Central memory CD8-positive, alpha-beta T cell (primary cell): ENCODE measurements around the gene ARHGAP12.

Source experiments
- ATAC-seq: fragments of 150-1000 bp; cut with Tn5 transposase; replicated peaks from 2 replicates; pipeline ENCODE4 v1.10.0; 2022; ENCODE audit warnings: mild to moderate bottlenecking, moderate FRiP score, moderate number of reproducible peaks; ENCODE audit not compliant: poor library complexity, severe bottlenecking; ENCODE audit errors: extremely low read depth
- DNase-seq, 2 donors: peaks; one replicate each; pipeline ENCODE4 v3.0.0; 2021; ENCODE audit warnings: low spot score in 2 of 2
- H3K27ac Mint-ChIP-seq: one replicate; pipeline ENCODE4 v1.8.0; 2022; ENCODE audit warnings: low read depth, mild to moderate bottlenecking, moderate library complexity, mixed read lengths
- H3K27me3 Mint-ChIP-seq: one replicate; pipeline ENCODE4 v1.8.0; 2022; ENCODE audit warnings: mixed read lengths
- H3K36me3 Mint-ChIP-seq: one replicate; pipeline ENCODE4 v1.8.0; 2022; ENCODE audit warnings: mild to moderate bottlenecking, moderate library complexity, mixed read lengths; ENCODE audit not compliant: insufficient read depth
- H3K4me1 Mint-ChIP-seq: one replicate; pipeline ENCODE4 v1.8.0; 2022; ENCODE audit warnings: mixed read lengths
- H3K4me3 Mint-ChIP-seq: one replicate; pipeline ENCODE4 v1.8.0; 2022; ENCODE audit warnings: mild to moderate bottlenecking, moderate library complexity, mixed read lengths
- H3K9me3 Mint-ChIP-seq: one replicate; pipeline ENCODE4 v1.8.0; 2022; ENCODE audit warnings: mixed read lengths

Gene ARHGAP12

GRCh38 chr10:31958856-31959255 is 30.2 kb upstream of the ARHGAP12 start:
- Mint-ChIP-seq H3K4me3 (no peak overlapping the region), H3K27ac (no peak overlapping the region), H3K4me1 (no peaks in the 10 kb centered on the region), H3K9me3 (peaks cover 10% of the 10 kb centered on the region), H3K36me3 (peaks cover 2% of the 10 kb centered on the region), H3K27me3 (no peaks in the 10 kb centered on the region)
- ATAC-seq (no peak), DNase-seq (no peak)

GRCh38 chr10:31956200-31956946 is 27.7 kb upstream of the ARHGAP12 start:
- Mint-ChIP-seq H3K36me3 (peaks cover 3% of the 10 kb centered on the region), H3K27me3 (no peaks in the 10 kb centered on the region), H3K4me3 (no peak overlapping the region), H3K9me3 (peaks cover 10% of the 10 kb centered on the region), H3K4me1 (peaks cover 6% of the 10 kb centered on the region), H3K27ac (no peak overlapping the region)
- no peak for DNase-seq
- ATAC-seq = no peak

GRCh38 chr10:31954410-31955191 is 26.0 kb upstream of the ARHGAP12 start:
- H3K9me3 Mint-ChIP-seq = peaks cover 10% of the 10 kb centered on the region
- no peak for ATAC-seq

GRCh38 chr10:31953480-31953879 is 24.8 kb upstream of the ARHGAP12 start:
- H3K36me3 Mint-ChIP-seq = peaks cover 1% of the 10 kb centered on the region
- H3K27ac Mint-ChIP-seq = no peak overlapping the region
- no peak for DNase-seq
- no peaks in the 10 kb centered on the region for H3K27me3 Mint-ChIP-seq
- peaks cover 6% of the 10 kb centered on the region for H3K4me1 Mint-ChIP-seq
- no peak overlapping the region for H3K4me3 Mint-ChIP-seq
- no peak for ATAC-seq
- peaks cover 10% of the 10 kb centered on the region for H3K9me3 Mint-ChIP-seq

More at GRCh38 chr10:31954410-31955191, 26.0 kb upstream of the ARHGAP12 start:
- Mint-ChIP-seq H3K4me1 (peaks cover 6% of the 10 kb centered on the region), H3K36me3 (peaks cover 3% of the 10 kb centered on the region), H3K27me3 (no peaks in the 10 kb centered on the region), H3K4me3 (no peak overlapping the region), H3K27ac (no peak overlapping the region)
- DNase-seq = no peak

- no peak overlapping the region for H3K27ac Mint-ChIP-seq
- H3K9me3 Mint-ChIP-seq = peaks cover 10% of the 10 kb centered on the region
- peaks cover 1% of the 10 kb centered on the region for H3K36me3 Mint-ChIP-seq
- DNase-seq (no peak), ATAC-seq (no peak)
- H3K4me3 Mint-ChIP-seq = no peak overlapping the region
- peaks cover 6% of the 10 kb centered on the region for H3K4me1 Mint-ChIP-seq
- H3K27me3 Mint-ChIP-seq = no peaks in the 10 kb centered on the region
Measured at GRCh38 chr10:31953080-31953479, 24.4 kb upstream of the ARHGAP12 start.

- Mint-ChIP-seq H3K27me3 (no peaks in the 10 kb centered on the region), H3K9me3 (peaks cover 10% of the 10 kb centered on the region), H3K4me3 (no peak overlapping the region), H3K27ac (no peak overlapping the region), H3K4me1 (peaks cover 6% of the 10 kb centered on the region), H3K36me3 (peaks cover 1% of the 10 kb centered on the region)
- ATAC-seq (no peak), DNase-seq (no peak)
Measured at GRCh38 chr10:31952066-31952465, 23.4 kb upstream of the ARHGAP12 start.

- ATAC-seq = no peak
- H3K9me3 Mint-ChIP-seq = peaks cover 4% of the 10 kb centered on the region
- no peak overlapping the region for H3K27ac Mint-ChIP-seq
- H3K4me3 Mint-ChIP-seq = no peak overlapping the region
- H3K27me3 Mint-ChIP-seq = no peaks in the 10 kb centered on the region
- peaks cover 1% of the 10 kb centered on the region for H3K36me3 Mint-ChIP-seq
- no peak for DNase-seq
- H3K4me1 Mint-ChIP-seq = peaks cover 6% of the 10 kb centered on the region
Measured at GRCh38 chr10:31949266-31949665, 20.6 kb upstream of the ARHGAP12 start.

- H3K9me3 Mint-ChIP-seq = no peaks in the 10 kb centered on the region
- H3K27me3 Mint-ChIP-seq = no peaks in the 10 kb centered on the region
- H3K27ac Mint-ChIP-seq = no peak overlapping the region
- peaks cover 1% of the 10 kb centered on the region for H3K36me3 Mint-ChIP-seq
- H3K4me1 Mint-ChIP-seq = peaks cover 6% of the 10 kb centered on the region
- DNase-seq (no peak), ATAC-seq (no peak)
- no peak overlapping the region for H3K4me3 Mint-ChIP-seq
Measured at GRCh38 chr10:31948021-31948420, 19.4 kb upstream of the ARHGAP12 start.

- Mint-ChIP-seq H3K4me1 (peaks cover 6% of the 10 kb centered on the region), H3K36me3 (no peaks in the 10 kb centered on the region), H3K9me3 (no peaks in the 10 kb centered on the region), H3K27ac (no peak overlapping the region), H3K27me3 (no peaks in the 10 kb centered on the region), H3K4me3 (no peak overlapping the region)
- ATAC-seq (no peak), DNase-seq (no peak)
Measured at GRCh38 chr10:31947144-31947926, 18.7 kb upstream of the ARHGAP12 start.

- Mint-ChIP-seq H3K4me1 (no peaks in the 10 kb centered on the region), H3K36me3 (no peaks in the 10 kb centered on the region), H3K27me3 (no peaks in the 10 kb centered on the region), H3K4me3 (no peak overlapping the region), H3K9me3 (no peaks in the 10 kb centered on the region), H3K27ac (no peak overlapping the region)
- no peak for DNase-seq
- ATAC-seq = no peak
Measured at GRCh38 chr10:31945392-31945791, 16.8 kb upstream of the ARHGAP12 start.

GRCh38 chr10:31944071-31944433 is 15.4 kb upstream of the ARHGAP12 start:
- Mint-ChIP-seq H3K4me1 (no peaks in the 10 kb centered on the region), H3K27me3 (no peaks in the 10 kb centered on the region), H3K4me3 (no peak overlapping the region), H3K9me3 (no peaks in the 10 kb centered on the region), H3K36me3 (no peaks in the 10 kb centered on the region), H3K27ac (no peak overlapping the region)
- ATAC-seq (no peak), DNase-seq (no peak)

GRCh38 chr10:31942892-31943291 is 14.3 kb upstream of the ARHGAP12 start:
- DNase-seq (no peak), ATAC-seq (no peak)

More at GRCh38 chr10:31942892-31943291, 14.3 kb upstream of the ARHGAP12 start:
- Mint-ChIP-seq H3K4me3 (no peak overlapping the region), H3K27ac (no peak overlapping the region), H3K4me1 (no peaks in the 10 kb centered on the region), H3K9me3 (no peaks in the 10 kb centered on the region), H3K36me3 (no peaks in the 10 kb centered on the region), H3K27me3 (no peaks in the 10 kb centered on the region)
